ENCODE data around the gene CYFIP1. TPM values are rescaled to one million over a fixed set of nuclear protein-coding genes. Genes with fewer than 3 reads are reported as not detected.

CYFIP1 gene
- total and polyA plus RNA-seq, 9 of the 15 experiments (the other 6 are each of a cell fraction or from before 2014, with no cell fraction given) = 3.8 to 59.8 (median 28.3) TPM

GRCh38 chr15:22888120-22888859 lies 91.9 kb downstream of the CYFIP1 start (continued):
- TF ChIP-seq KDM1A (IDR thresholded peaks at IDR 0.05) = peak; percentile 59
- no peak for TF ChIP-seq RHOXF2B (CRISPR knock-in tag; conservative IDR thresholded peaks at IDR 0.05)
- TF ChIP-seq PATZ1 (CRISPR knock-in tag; IDR thresholded peaks at IDR 0.05; ENCODE audit: borderline replicate concordance) = no peak
- no peak for TF ChIP-seq PPARD (CRISPR knock-in tag; IDR thresholded peaks at IDR 0.05)
- TF ChIP-seq FOSL1 (tag; conservative IDR thresholded peaks at IDR 0.05) = peak; percentile 94
- TF ChIP-seq SMARCA4 (IDR thresholded peaks at IDR 0.05) = peak; percentile 44; the same call in 1 of the 2 replicates
- peak; percentile 36; the same call in 1 of the 2 replicates for TF ChIP-seq L3MBTL2 (IDR thresholded peaks at IDR 0.05)
- TF ChIP-seq, protein P1, sequence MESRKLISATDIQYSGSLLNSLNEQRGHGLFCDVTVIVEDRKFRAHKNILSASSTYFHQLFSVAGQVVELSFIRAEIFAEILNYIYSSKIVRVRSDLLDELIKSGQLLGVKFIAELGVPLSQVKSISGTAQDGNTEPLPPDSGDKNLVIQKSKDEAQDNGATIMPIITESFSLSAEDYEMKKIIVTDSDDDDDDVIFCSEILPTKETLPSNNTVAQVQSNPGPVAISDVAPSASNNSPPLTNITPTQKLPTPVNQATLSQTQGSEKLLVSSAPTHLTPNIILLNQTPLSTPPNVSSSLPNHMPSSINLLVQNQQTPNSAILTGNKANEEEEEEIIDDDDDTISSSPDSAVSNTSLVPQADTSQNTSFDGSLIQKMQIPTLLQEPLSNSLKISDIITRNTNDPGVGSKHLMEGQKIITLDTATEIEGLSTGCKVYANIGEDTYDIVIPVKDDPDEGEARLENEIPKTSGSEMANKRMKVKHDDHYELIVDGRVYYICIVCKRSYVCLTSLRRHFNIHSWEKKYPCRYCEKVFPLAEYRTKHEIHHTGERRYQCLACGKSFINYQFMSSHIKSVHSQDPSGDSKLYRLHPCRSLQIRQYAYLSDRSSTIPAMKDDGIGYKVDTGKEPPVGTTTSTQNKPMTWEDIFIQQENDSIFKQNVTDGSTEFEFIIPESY (CRISPR knock-in tag; IDR thresholded peaks at IDR 0.05) = peak; percentile 63; the same call in 1 of the 2 replicates
- TF ChIP-seq NONO (IDR thresholded peaks at IDR 0.05; ENCODE audit: low read depth in 2 of 2, low read length in 1 of 2) = no peak
- no peak for TF ChIP-seq ZNF449 (CRISPR knock-in tag; IDR thresholded peaks at IDR 0.05)
- no peak for TF ChIP-seq HDAC6 (IDR thresholded peaks at IDR 0.05; ENCODE audit: low read depth, low read length)
- no peak for TF ChIP-seq CREB3 (tag; conservative IDR thresholded peaks at IDR 0.05; ENCODE audit: low read depth)
- no peak for TF ChIP-seq CHD4 (IDR thresholded peaks at IDR 0.05; ENCODE audit: insufficient read depth, insufficient replicate concordance, low read depth, low read length, poor library complexity, severe bottlenecking)
- no peak for TF ChIP-seq KLF13 (tag; IDR thresholded peaks at IDR 0.05; ENCODE audit: borderline replicate concordance, low read depth)
- no peak for TF ChIP-seq IFI16 (CRISPR knock-in tag; IDR thresholded peaks at IDR 0.05)
- TF ChIP-seq CBFB (CRISPR knock-in tag; IDR thresholded peaks at IDR 0.05) = no peak
- no peak for TF ChIP-seq ZBTB8A (IDR thresholded peaks at IDR 0.05; ENCODE audit: partially characterized antibody)
- no peak for TF ChIP-seq ZNF79 (CRISPR knock-in tag; IDR thresholded peaks at IDR 0.05; ENCODE audit: low read depth)
- peak; percentile 69; the same call in 1 of the 2 replicates for TF ChIP-seq SMARCA5 (IDR thresholded peaks at IDR 0.05)
- no peak for TF ChIP-seq LARP7 (IDR thresholded peaks at IDR 0.05)
- no peak for TF ChIP-seq KLF1 (tag; IDR thresholded peaks at IDR 0.05)
- TF ChIP-seq ZNF143 (CRISPR knock-in tag; IDR thresholded peaks at IDR 0.05) = no peak
- no peak for TF ChIP-seq TBL1XR1 (IDR thresholded peaks at IDR 0.05; ENCODE audit: low read length in 2 of 2)

Measured in K562 (cell line).